Subcutaneous abdominal adipose tissue (tissue), 5 donors: ENCODE results near the gene ARSA.

ENCODE experiments used
- H3K27ac ChIP-seq: one replicate; pipeline ENCODE4 v1.7.0; 2013; ENCODE audit warnings: low read depth, mild to moderate bottlenecking, inconsistent platforms, low read length, moderate library complexity
- H3K27me3 ChIP-seq, 5 donors: one replicate each; pipeline ENCODE4 v1.7.0; 2013; ENCODE audit warnings: low read length in 5 of 5, inconsistent platforms in 1 of 5; ENCODE audit not compliant: control insufficient read depth in 5 of 5, insufficient read depth in 4 of 5
- H3K36me3 ChIP-seq, 5 donors: one replicate each; pipeline ENCODE4 v1.7.0; 2013; ENCODE audit warnings: low read length in 5 of 5; ENCODE audit not compliant: control insufficient read depth in 5 of 5, insufficient read depth in 5 of 5
- H3K4me1 ChIP-seq, 5 donors: one replicate each; pipeline ENCODE4 v1.7.0; 2013; ENCODE audit warnings: low read length in 5 of 5, mild to moderate bottlenecking in 3 of 5, moderate library complexity in 1 of 5; ENCODE audit not compliant: control insufficient read depth in 5 of 5, insufficient read depth in 5 of 5
- H3K4me3 ChIP-seq, 5 donors: one replicate each; pipeline ENCODE4 v1.7.0; 2013; ENCODE audit warnings: low read length in 5 of 5, low read depth in 1 of 5
- H3K9ac ChIP-seq, 5 donors: one replicate each; pipeline ENCODE4 v1.7.0; 2013; ENCODE audit warnings: low read length in 5 of 5, mild to moderate bottlenecking in 4 of 5, moderate library complexity in 3 of 5
- H3K9me3 ChIP-seq, 5 donors: one replicate each; pipeline ENCODE4 v1.7.0; 2013; ENCODE audit warnings: low read length in 5 of 5; ENCODE audit not compliant: control insufficient read depth in 5 of 5
- donor health status: healthy.
- donor health status: healthy.
- donor health status: healthy.
- donor health status: healthy.
- donor health status: healthy.

Gene ARSA

GRCh38 chr22:50599816-50600455 lies 28.0 kb downstream of the ARSA start:
- H3K36me3 ChIP-seq, result peaks cover 0 to 3% (median 0%) of the 10 kb centered on the region in 5 donors
- peaks cover 0 to 14% (median 4%) of the 10 kb centered on the region in 5 donors for H3K4me1 ChIP-seq
- no peak overlapping the region for H3K9ac ChIP-seq
- H3K4me3 ChIP-seq, result peak overlapping the region in 2 of 5 donors; percentile 11 to 31
- no peak overlapping the region for H3K27ac ChIP-seq
- H3K9me3 ChIP-seq, result no peaks in the 10 kb centered on the region
- H3K27me3 ChIP-seq, result peaks cover 17 to 40% (median 25%) of the 10 kb centered on the region in 5 donors

GRCh38 chr22:50597097-50597496 lies 30.9 kb downstream of the ARSA start:
- H3K4me3 ChIP-seq, result no peak overlapping the region
- no peaks in the 10 kb centered on the region for H3K9me3 ChIP-seq
- H3K9ac ChIP-seq, result no peak overlapping the region
- H3K27ac ChIP-seq, result no peak overlapping the region
- H3K4me1 ChIP-seq, result peaks cover 0 to 10% (median 4%) of the 10 kb centered on the region in 5 donors
- H3K27me3 ChIP-seq, result peaks cover 0 to 15% (median 8%) of the 10 kb centered on the region in 5 donors
- H3K36me3 ChIP-seq, result peaks cover 0 to 3% (median 0%) of the 10 kb centered on the region in 5 donors

DNA sequence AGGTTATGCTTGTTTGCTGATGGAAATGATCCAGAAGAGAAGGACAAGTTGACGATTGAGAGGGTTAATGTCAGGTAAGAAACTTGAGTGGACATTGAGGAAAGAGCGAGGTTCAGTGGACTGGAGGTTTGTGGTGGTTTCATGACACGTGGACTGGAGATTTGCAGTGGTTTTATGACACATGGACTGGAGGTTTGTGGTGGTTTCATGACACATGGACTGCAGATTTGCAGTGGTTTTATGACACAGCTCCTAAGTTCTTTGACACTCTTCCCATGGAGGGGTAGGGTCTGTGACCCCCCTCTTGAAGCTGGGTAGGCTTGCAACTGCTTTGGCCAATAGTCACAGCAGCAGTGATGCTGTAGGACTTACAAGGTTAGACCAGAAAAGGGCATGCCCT lies 32.8 kb downstream of the ARSA start:
- Histone ChIP-seq H3K27ac (no peak overlapping the region), H3K9me3 (no peaks in the 10 kb centered on the region), H3K9ac (no peak overlapping the region), H3K36me3 (peaks cover 0 to 3% (median 0%) of the 10 kb centered on the region in 5 donors), H3K4me3 (no peak overlapping the region), H3K27me3 (peaks cover 0 to 5% (median 4%) of the 10 kb centered on the region in 5 donors), H3K4me1 (peaks cover 0 to 4% (median 3%) of the 10 kb centered on the region in 5 donors)

- Histone ChIP-seq H3K4me3 (no peak overlapping the region), H3K4me1 (peaks cover 4 to 8% (median 8%) of the 10 kb centered on the region in 5 donors), H3K27me3 (no peaks in the 10 kb centered on the region), H3K36me3 (no peaks in the 10 kb centered on the region), H3K9ac (no peak overlapping the region), H3K9me3 (no peaks in the 10 kb centered on the region), H3K27ac (no peak overlapping the region)
These were observed 40.5 kb downstream of the ARSA start for GRCh38 chr22:50587407-50587806.

- H3K27ac ChIP-seq, result no peak overlapping the region
- no peaks in the 10 kb centered on the region for H3K36me3 ChIP-seq
- H3K9ac ChIP-seq, result no peak overlapping the region
- H3K9me3 ChIP-seq, result no peaks in the 10 kb centered on the region
- peaks cover 6 to 16% (median 16%) of the 10 kb centered on the region in 5 donors for H3K4me1 ChIP-seq
- no peaks in the 10 kb centered on the region for H3K27me3 ChIP-seq
- H3K4me3 ChIP-seq, result no peak overlapping the region
These were observed 41.5 kb downstream of the ARSA start for GRCh38 chr22:50586416-50586815.

DNA sequence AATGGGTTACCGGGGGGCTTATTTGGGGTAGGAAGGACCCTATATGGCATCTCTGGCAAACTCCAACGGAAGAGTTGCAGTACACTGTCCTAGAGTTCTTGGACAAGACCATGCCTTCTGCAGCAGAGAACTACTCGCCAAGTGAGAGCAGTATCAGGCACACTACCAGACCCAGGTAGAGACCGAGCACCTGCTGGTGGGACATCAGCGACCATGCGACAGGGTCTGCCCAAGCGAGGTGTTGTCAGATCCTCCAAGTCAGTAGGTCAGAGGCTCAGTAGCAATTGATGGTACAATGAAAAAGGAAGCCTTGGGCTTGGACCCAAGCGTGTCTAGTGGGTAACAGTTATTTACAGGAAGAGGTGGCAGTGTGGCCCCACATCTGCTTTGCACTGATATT lies 42.2 kb downstream of the ARSA start:
- Histone ChIP-seq H3K27me3 (no peaks in the 10 kb centered on the region), H3K4me1 (peaks cover 6 to 20% (median 20%) of the 10 kb centered on the region in 5 donors), H3K9ac (no peak overlapping the region), H3K9me3 (no peaks in the 10 kb centered on the region), H3K27ac (no peak overlapping the region), H3K4me3 (no peak overlapping the region), H3K36me3 (peaks cover 0 to 4% (median 2%) of the 10 kb centered on the region in 5 donors)

DNA sequence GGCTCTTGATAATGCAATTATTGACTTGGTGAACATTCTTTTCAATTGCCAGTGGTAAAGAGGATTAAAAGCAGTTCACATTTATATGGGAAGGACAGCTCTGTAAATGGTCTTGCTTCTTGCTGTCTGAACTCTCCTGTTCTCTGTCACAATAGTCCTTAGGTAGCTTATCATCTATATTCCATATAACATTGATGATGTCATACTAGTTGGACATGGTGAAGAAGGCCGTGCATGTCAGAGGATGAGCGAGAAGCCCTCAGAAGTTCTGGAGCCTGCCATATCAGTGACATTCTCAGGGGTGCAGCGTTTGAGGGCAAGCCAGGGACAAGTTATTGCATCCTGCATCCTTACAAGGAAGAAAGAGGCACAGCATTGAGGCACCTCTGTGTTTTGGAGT lies 42.7 kb downstream of the ARSA start:
- no peaks in the 10 kb centered on the region for H3K27me3 ChIP-seq
- H3K4me3 ChIP-seq, result no peak overlapping the region
- H3K9me3 ChIP-seq, result no peaks in the 10 kb centered on the region
- no peak overlapping the region for H3K9ac ChIP-seq
- peaks cover 6 to 23% (median 20%) of the 10 kb centered on the region in 5 donors for H3K4me1 ChIP-seq
- peaks cover 0 to 6% (median 3%) of the 10 kb centered on the region in 5 donors for H3K36me3 ChIP-seq
- no peak overlapping the region for H3K27ac ChIP-seq

- Histone ChIP-seq H3K27ac (no peak overlapping the region), H3K9me3 (no peaks in the 10 kb centered on the region), H3K9ac (peak overlapping the region in 1 of 5 donors; percentile 90), H3K4me1 (peaks cover 7 to 31% (median 24%) of the 10 kb centered on the region in 5 donors), H3K36me3 (peaks cover 0 to 12% (median 7%) of the 10 kb centered on the region in 5 donors), H3K4me3 (no peak overlapping the region), H3K27me3 (no peaks in the 10 kb centered on the region)
These were observed 43.6 kb downstream of the ARSA start for GRCh38 chr22:50584106-50585096.

- Histone ChIP-seq H3K36me3 (peaks cover 0 to 22% (median 7%) of the 10 kb centered on the region in 5 donors), H3K4me1 (peaks cover 10 to 41% (median 34%) of the 10 kb centered on the region in 5 donors)
These were observed 44.6 kb downstream of the ARSA start for GRCh38 chr22:50583294-50583861.

More at GRCh38 chr22:50583294-50583861, 44.6 kb downstream of the ARSA start:
- H3K27ac ChIP-seq, result peak overlapping the region; percentile 94
- no peaks in the 10 kb centered on the region for H3K27me3 ChIP-seq
- no peaks in the 10 kb centered on the region for H3K9me3 ChIP-seq
- peak overlapping the region; percentile 77 to 87 (median 84) for H3K4me3 ChIP-seq
- H3K9ac ChIP-seq, result peak overlapping the region; percentile 11 to 90 (median 81)
